Effector CD8-positive, alpha-beta T cell (primary cell): Measurements from ENCODE around the gene CBFB.
A peak's percentile ranks its signal among the peaks of the same experiment; 100 is the strongest.
"Not testable (repeated sequence)": the region's sequence is repeated elsewhere in the genome, so short reads cannot be mapped to it uniquely, and the experiment has no call there.

Experiments used
- DNase-seq: peaks from one replicate; lab custom pipeline; 2025; lab: John Stamatoyannopoulos, UW
- total RNA-seq, 4 experiments: gene quantifications; one replicate each; lab custom pipeline; 2026; lab: John Stamatoyannopoulos, UW

The CBFB gene
- total RNA-seq = 81.7 to 209 (median 119) reads per million in 4 experiments

DNA sequence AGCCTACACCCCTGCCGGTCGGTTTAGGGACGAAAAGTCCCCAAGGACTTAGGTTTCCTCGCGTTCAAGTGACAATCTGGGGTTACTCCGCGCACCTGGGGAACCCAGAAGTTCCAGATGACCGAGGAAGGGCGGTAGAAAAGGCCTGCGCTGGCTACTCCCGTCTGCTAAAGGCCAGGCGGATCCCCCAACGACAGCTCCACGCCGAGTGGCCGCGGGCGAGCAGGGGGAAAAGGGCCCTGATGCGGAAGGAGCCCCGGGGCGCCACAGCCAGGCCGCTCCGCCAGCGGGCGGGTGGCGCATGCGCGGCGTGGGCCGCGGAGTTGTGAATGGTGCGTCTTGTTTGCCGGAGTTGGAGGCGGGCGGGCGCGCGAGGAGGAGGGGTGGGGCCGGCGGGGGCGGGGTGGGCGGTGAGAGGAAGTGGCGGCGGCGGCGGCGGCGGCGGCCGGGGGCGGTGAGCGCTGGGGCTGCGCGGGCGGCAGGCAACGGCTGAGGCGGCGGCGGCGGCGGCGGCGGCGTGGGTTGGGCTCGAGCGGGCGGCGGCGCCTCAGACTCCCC, at the start of gene CBFB:
CBFB (plus strand) TSS at position 454 of the 558 bp plus-strand sequence. CDS start 259 bp downstream, outside the sequence.
- DNase-seq = peak; percentile 87

DNA sequence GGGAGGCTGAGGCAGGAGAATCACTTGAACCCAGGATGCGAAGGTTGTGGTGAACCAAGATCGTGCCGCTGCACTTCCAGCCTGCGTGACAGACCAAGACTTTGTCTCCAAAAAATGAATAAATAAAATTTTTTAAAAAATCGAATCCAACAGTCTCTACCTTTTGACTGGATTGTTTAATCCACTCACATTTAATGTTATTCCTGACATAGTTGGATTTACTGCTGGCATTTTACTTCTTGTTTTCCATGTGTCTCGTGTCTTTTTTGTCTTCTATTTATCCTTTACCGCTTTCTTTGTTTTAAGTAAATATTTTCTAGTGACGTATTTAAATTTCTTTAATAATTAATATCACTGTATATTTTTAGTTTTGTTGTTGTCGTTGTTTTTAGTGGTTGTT, 45.9 kb upstream of the CBFB start:
- no peak for DNase-seq

DNA sequence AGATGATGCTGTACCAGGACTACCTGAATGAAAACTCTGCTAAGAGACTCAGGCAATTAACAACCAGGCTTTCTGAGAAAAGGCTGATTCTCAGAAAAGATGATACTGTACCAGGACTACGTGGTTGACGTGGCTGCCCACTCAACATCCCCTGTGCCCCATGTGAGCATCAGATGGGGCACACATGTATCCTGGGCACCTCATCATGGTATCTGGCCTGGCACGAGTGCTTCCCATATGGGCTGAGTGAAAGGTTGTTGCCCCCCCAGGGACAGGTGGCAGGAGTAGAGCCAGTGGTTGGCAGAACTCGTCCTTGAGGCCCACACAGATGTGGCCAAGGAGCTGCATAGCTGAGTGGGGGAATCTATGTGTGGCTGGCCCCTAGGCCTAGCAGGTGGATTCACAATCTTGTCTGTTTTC, 44.0 kb upstream of the CBFB start:
- DNase-seq = no peak

- DNase-seq = no peak
Measured at GRCh38 chr16:66986559-66986958, 42.4 kb upstream of the CBFB start.

DNA sequence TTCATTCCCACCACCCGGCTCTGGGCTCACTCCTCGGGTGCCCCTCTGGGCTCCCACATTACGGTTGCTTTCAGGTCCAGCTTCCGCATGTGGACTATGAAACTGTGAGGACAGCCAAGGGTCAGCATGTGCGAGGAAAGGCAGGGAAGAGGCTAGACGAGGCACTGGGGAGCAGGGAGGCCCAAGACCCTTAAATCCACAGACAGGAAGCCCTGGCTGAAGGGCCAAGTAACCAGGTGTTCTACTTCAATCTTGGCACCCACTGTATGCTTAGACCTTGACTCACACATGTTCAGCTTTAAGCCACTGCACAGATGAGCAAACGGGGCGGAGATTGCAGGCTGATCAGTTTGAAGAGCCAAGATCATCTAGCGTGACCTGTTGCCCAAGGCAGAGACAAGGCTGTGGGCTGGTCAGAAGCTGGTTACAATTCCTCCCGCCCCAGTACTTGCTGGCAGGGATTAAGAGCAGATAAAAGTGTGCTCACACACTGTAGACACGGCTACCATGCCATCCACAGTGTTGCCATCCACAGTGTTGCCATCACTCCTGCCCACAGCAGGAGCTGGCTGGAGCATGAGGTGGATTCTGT, 40.7 kb upstream of the CBFB start, which contains the start of gene CES4A:
CES4A (plus strand) TSS at position 393 of the 592 bp plus-strand sequence; CDS start at position 577, 184 bp downstream.
- DNase-seq = no peak

DNA sequence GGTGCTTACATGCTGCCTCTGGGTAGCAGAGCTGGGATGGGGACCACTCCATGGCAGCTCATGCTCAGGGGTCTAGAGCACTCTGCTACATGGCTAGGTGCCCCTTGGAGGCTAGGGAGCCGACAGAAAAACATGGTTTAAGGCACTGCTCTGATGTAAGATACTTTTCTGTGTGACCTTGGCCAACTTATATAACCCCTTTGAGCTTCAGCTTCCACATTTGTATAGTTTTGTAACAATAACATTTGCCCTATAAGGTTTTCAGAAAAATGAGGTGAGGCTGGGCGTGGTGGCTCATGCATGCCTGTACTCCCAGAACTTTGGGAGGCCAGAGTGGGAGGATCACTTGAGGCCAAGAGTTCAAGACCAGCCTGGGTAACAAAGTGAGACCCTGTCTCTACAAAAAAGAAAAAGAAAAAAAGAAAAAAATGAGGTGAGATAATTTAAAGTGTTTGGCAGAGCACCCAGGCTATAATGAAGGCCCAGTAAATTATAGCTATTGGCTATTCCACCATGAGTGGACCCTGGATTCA, 37.3 kb upstream of the CBFB start:
- no peak for DNase-seq

DNA sequence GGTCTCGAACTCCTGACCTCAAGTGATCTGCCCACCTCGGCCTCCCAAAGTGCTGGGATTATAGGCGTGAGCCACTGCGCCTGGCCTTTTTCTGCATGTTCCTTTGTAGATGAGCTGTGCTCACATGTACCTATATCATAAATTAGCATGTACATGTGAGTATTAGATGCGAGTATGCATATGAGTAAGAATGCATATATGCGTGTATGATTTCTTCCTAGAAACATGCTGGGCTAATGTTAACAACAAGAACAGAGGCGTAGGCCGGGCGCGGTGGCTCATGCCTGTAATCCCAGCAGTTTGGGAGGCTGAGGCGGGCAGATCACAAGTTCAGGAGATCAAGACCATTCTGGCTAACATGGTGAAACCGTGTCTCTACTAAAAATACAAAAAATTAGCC, 35.4 kb upstream of the CBFB start:
- DNase-seq = not testable (repeated sequence)

GRCh38 chr16:66996324-66996982, 32.5 kb upstream of the CBFB start:
- DNase-seq = no peak

DNA sequence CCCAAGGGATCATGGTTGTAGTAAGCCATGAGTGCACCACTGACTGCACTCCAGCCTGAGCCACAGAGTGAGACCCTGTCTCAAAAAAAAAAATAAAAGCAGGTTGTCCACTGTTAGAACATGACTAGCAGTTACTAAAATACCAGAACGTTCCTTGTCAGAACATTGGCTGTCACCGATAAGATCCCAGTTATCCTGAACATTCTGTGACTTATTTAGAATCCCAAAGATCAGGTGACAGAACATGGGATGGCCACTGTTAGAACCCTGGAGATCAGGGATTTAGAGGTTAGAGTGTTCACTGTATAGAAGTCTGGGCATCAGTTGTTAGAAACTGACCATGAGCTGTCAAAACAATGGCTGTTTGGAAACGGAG, 32.0 kb upstream of the CBFB start:
- DNase-seq = no peak

DNA sequence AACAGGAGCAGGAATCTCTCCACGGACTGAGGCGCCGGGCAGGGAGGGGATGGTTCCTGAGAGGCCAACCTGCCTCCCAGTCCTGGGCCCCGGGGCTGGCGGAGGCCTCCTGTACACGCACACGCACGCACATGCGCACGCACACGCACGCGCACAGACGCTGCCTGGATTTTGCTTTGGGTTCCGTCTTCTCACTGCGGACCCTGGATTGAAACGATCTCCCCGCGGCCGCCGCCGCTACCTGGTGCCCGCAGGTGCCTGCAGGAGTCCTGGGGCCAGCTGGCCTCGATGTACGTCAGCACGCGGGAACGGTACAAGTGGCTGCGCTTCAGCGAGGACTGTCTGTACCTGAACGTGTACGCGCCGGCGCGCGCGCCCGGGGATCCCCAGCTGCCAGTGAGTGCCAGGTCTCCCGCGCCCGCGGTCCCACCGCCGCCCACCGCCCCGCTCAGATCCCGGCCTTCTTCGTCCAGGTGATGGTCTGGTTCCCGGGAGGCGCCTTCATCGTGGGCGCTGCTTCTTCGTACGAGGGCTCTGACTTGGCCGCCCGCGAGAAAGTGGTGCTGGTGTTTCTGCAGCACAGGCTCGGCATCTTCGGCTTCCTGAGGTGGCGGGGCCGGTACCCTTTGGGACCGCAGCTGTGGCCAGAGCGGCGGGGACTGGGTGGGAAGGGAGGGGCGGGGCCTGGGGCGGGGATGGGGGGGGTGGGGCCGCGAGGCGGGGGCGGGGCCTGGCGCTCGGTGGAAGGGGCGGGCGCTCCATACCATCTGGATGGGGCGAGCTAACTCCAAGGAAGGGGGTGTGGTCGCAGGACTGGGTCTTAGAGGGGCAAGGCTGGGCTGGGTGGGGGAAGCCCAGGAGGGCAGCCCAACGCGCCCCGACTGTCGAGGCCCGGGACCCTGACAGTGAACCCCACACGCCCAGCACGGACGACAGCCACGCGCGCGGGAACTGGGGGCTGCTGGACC, 28.3 kb upstream of the CBFB start:
- peak; percentile 43 for DNase-seq

GRCh38 chr16:67001726-67002125, 27.2 kb upstream of the CBFB start:
- no peak for DNase-seq

- no peak for DNase-seq
Measured at GRCh38 chr16:67006930-67007658, 21.9 kb upstream of the CBFB start.

- DNase-seq = no peak
Measured at GRCh38 chr16:67009158-67009557, 19.8 kb upstream of the CBFB start.

DNA sequence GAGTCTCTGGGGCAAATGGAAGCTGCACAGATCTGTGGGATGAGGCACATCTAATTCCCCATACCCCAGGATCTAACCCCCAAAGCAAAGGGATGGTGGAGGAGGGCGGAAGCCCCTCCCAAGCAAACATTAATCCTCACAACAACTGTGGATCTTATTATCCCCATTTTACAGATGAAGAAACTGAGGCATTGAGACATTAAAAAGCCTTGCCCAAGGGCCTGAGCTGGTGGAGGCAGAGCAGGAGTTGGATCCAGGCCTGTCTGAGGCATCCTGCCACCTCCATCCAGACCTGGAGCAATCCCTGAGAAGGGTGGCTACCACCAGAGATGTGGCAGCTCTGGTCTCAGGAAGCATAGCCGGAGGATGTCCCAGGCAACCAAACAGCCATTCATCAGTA, 17.7 kb upstream of the CBFB start:
- DNase-seq = no peak

- DNase-seq = no peak
Measured at GRCh38 chr16:67013233-67013822, 15.6 kb upstream of the CBFB start.

- peak; percentile 64 for DNase-seq
Measured at GRCh38 chr16:67013823-67014633, 14.9 kb upstream of the CBFB start.

- DNase-seq = no peak
Measured at GRCh38 chr16:67014634-67015312, 14.2 kb upstream of the CBFB start.

DNA sequence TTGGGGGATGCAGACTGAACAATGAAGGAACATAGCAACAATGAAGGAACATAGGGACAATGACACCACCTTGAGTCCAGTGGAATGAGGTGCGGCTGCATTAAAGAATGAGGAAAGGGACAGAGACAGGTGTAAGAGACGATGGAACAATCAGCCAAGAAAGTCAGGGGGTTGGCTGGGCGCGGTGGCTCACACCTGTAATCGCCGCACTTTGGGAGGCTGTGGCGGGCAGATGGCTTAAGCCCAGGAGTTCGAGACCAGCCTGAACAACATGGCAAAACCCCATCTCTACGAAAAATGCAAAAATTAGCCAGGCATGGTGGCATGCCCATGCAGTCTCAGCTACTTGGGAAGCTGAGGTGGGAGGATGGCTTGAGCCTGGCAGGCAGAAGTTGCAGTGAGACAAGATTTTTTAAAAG, 13.6 kb upstream of the CBFB start:
- DNase-seq = no peak

- DNase-seq = no peak
Measured at GRCh38 chr16:67016143-67016542, 12.8 kb upstream of the CBFB start.
